Hair follicular keratinocyte (primary cell): ENCODE data around the gene SSTR1. TPM values are rescaled to one million over a fixed set of nuclear protein-coding genes. Genes with fewer than 3 reads are reported as not detected.

Source experiments
- total RNA-seq: library from RNA; depleted of rRNA; stranded (reverse); fragments of >200 nt; gene quantifications from 2 replicates; pipeline ENCODE4 v1.2.3, GENCODE V29; 2015

SSTR1 gene, protein sequence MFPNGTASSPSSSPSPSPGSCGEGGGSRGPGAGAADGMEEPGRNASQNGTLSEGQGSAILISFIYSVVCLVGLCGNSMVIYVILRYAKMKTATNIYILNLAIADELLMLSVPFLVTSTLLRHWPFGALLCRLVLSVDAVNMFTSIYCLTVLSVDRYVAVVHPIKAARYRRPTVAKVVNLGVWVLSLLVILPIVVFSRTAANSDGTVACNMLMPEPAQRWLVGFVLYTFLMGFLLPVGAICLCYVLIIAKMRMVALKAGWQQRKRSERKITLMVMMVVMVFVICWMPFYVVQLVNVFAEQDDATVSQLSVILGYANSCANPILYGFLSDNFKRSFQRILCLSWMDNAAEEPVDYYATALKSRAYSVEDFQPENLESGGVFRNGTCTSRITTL
- total RNA-seq = not detected in 2 replicates

DNA sequence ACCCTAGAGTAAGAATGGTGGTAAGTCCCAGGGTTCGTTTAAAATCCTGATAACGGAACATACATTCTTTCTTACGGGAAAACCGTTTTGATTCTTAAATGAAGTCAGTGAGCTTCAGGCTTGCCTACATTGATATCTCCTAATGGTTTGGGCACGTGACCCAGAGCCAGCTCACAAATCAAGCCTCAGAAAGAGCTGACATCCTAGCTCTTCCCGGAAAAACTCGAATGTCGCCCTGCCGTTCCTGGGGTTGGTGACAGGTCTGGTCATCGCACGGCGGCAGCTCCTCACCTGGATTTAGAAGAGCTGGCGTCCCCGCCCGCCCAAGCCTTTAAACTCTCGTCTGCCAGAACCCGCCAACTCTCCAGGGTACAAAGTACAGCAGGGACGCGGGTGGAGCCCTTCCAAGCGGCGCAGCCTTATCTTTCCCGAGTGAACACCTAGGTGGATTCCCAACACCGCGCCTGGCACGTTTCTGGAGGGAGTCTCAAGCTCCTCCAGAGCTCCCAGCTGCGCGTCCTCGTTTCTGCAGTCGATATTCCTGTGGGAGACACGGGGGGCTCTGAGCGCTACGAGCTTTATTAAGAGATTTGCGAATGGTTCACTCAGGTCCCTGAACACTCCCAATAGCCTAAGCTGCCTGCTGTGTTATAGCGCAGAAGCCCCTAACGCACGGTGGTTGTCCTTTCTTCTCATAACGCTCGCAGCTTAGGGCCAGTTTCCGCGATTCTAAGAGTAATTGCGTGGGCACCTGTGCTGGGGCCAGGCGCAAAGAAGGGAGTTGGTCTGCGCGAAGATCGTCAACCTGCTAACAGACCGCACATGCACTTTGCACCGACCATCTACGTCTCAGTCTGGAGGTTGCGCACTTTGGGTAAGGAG lies at the start of gene SSTR1:
SSTR1 (plus strand) TSS at position 169 of the 882 bp plus-strand sequence. CDS start 1,486 bp downstream, outside the sequence.

DNA sequence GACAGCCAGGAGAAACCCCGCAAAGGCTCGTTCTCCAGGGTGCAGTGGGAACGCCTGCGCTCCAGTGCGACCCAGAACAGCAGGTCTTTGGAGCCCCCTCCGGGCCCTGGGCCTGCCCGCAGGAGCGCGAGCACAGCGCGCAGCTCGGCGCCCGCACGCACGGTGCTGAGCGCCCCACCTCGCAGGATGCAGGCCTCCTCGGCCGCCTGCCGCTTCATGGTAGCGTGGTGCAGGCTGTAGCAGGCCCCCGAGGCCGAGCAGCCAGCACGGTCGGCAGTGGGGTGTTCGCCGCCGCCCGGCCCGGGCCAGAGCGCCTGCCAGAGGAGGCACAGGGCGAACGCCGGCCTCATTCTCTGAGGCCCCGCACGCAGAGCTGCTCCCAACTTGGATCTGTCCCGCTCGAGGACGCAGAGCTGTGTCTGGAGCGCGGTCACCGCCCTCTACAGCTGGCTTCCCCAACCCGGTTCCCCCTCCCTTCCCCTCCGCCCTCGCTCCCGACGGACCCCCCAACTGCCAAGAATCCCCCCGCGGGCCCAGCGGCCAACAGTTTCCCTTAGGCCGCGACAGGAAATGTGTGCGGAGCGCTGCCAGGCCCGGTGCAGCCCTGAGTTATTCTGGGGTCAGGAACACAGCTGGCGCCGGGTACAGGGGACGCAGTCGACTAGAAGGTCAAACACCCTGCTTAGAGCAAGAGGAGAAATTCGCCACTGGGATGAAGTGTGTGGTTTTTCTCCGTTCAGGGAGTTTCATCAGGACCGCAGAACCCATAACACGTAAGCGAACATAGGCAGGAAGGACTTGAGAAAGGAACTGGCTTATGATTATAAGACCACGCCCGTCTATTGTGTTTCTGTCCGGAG lies 48.2 kb downstream of the SSTR1 start, which contains the start of gene CLEC14A:
CLEC14A (minus strand) TSS at position 421 of the 860 bp plus-strand sequence; CDS start at position 350, 71 bp downstream.

Other genes with a start within 250 kb of the SSTR1 start
- gene CLEC14A, start 48.2 kb downstream of the SSTR1 start, total RNA-seq = not detected in 2 replicates